ENCODE data around the gene COL1A1. TPM values are rescaled to one million over a fixed set of nuclear protein-coding genes. Genes with fewer than 3 reads are reported as not detected.

Gene COL1A1
- total RNA-seq, 1 donor from 2014 or later: 12,796 TPM

DNA sequence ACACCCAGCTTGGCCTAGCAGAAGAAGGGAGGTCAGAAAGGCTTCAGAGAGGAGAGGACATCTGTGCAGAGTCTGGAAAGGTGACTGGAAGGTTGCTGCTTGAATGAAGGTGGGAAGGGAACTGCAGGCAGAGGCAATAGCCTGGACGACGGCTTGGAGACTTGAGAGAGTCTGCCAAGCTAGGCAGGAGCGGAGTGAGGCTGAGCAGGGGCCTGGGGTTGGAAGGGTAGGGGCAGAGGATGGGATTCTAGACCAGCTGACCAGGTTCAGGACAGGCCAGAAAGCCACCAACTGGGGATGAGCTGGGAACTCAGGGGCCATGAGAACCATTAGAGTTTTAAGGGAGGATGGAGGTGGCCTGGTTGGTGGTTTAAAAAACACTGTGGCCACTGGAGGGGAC is 36.0 kb downstream of the COL1A1 start:
- TF ChIP-seq, protein P1, sequence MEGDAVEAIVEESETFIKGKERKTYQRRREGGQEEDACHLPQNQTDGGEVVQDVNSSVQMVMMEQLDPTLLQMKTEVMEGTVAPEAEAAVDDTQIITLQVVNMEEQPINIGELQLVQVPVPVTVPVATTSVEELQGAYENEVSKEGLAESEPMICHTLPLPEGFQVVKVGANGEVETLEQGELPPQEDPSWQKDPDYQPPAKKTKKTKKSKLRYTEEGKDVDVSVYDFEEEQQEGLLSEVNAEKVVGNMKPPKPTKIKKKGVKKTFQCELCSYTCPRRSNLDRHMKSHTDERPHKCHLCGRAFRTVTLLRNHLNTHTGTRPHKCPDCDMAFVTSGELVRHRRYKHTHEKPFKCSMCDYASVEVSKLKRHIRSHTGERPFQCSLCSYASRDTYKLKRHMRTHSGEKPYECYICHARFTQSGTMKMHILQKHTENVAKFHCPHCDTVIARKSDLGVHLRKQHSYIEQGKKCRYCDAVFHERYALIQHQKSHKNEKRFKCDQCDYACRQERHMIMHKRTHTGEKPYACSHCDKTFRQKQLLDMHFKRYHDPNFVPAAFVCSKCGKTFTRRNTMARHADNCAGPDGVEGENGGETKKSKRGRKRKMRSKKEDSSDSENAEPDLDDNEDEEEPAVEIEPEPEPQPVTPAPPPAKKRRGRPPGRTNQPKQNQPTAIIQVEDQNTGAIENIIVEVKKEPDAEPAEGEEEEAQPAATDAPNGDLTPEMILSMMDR (IDR thresholded peaks at IDR 0.05; ENCODE audit: insufficient read depth, low read depth, low read length): no peak
- TF ChIP-seq EZH2 (IDR thresholded peaks at IDR 0.05; ENCODE audit: insufficient read depth, low read length): no peak
- DNase-seq (ENCODE audit: low read depth) (no peak), FAIRE-seq (no peak)
- Histone ChIP-seq H2AFZ (ENCODE audit: low read depth, low read length) (no peak overlapping the region), H3K4me2 (ENCODE audit: low read length) (no peak overlapping the region), H4K20me1 (ENCODE audit: insufficient read depth, low read length) (no peaks in the 10 kb centered on the region), H3K27ac (ENCODE audit: low read depth, low read length) (no peak overlapping the region), H3K4me3 (ENCODE audit: insufficient read depth, low read depth, low read length) (no peak overlapping the region), H3K27me3 (ENCODE audit: insufficient read depth, low read length) (no peaks in the 10 kb centered on the region), H3K79me2 (ENCODE audit: insufficient read depth, low read length) (no peaks in the 10 kb centered on the region), H3K4me1 (ENCODE audit: insufficient read depth, low read length) (peaks cover 12% of the 10 kb centered on the region), H3K9ac (ENCODE audit: low read length) (no peak overlapping the region), H3K9me3 (ENCODE audit: insufficient read depth, low read depth, low read length) (no peaks in the 10 kb centered on the region), H3K36me3 (ENCODE audit: insufficient read depth, low read length) (no peaks in the 10 kb centered on the region)
- H3K4me1 Mint-ChIP-seq (ENCODE audit: low read depth, unreplicated experiment): no peaks in the 10 kb centered on the region
- H3K36me3 Mint-ChIP-seq (ENCODE audit: low read depth, unreplicated experiment): no peaks in the 10 kb centered on the region
- H3K4me3 Mint-ChIP-seq (ENCODE audit: unreplicated experiment): peak overlapping the region; percentile 60
- H3K27me3 Mint-ChIP-seq (ENCODE audit: low read depth, unreplicated experiment): peaks cover 7% of the 10 kb centered on the region
- no peak overlapping the region for H3K27ac Mint-ChIP-seq (ENCODE audit: unreplicated experiment)
- peaks cover 3% of the 10 kb centered on the region for H3K9me3 Mint-ChIP-seq (ENCODE audit: unreplicated experiment)

DNA sequence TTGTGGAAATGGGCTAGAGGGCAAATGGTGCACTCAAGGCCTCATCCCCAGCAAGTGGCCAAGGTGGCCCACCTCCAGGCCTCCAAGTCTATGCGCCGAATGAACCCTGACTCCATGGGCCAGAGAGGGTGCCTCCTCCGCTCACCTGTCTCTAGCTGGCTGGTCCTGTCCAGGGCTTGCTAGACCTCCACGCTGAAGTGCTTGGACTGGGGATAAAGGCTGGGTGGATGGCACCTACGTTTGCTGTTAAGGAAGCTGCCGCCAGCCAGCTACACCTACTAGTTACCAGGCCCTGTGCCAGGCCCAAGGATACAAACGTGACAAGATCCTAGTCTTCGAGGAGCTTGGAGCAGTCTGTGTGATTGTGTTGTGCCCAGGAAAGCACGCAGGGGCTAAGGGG is 36.4 kb downstream of the COL1A1 start:
- TF ChIP-seq EZH2 (IDR thresholded peaks at IDR 0.05; ENCODE audit: insufficient read depth, low read length): no peak
- TF ChIP-seq, protein P1 (IDR thresholded peaks at IDR 0.05; ENCODE audit: insufficient read depth, low read depth, low read length): no peak

DNA sequence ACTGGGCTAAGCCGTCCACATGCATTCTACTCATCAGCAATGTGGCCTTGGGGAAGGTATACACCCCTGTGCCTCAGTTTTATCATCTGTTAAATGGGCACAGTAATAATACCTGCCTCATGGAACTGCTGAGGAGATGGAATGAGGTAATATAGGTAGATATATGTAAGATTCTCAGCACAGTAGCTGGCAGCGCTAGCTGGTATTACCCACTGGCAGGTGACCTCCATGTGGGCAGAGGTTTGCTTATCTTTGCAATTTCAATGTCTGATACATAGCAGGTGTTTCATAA is 36.8 kb downstream of the COL1A1 start:
- H3K4me1 Mint-ChIP-seq (ENCODE audit: low read depth, unreplicated experiment): no peaks in the 10 kb centered on the region
- no peak for TF ChIP-seq EZH2 (IDR thresholded peaks at IDR 0.05; ENCODE audit: insufficient read depth, low read length)
- TF ChIP-seq, protein P1 (IDR thresholded peaks at IDR 0.05; ENCODE audit: insufficient read depth, low read depth, low read length): no peak
- no peak overlapping the region for H3K4me3 Mint-ChIP-seq (ENCODE audit: unreplicated experiment)

More for the DNA sequence above, 36.4 kb downstream of the COL1A1 start:
- Histone ChIP-seq H3K4me2 (ENCODE audit: low read length) (no peak overlapping the region), H4K20me1 (ENCODE audit: insufficient read depth, low read length) (no peaks in the 10 kb centered on the region), H3K27ac (ENCODE audit: low read depth, low read length) (no peak overlapping the region), H3K27me3 (ENCODE audit: insufficient read depth, low read length) (no peaks in the 10 kb centered on the region), H3K36me3 (ENCODE audit: insufficient read depth, low read length) (no peaks in the 10 kb centered on the region), H3K79me2 (ENCODE audit: insufficient read depth, low read length) (no peaks in the 10 kb centered on the region), H2AFZ (ENCODE audit: low read depth, low read length) (no peak overlapping the region), H3K9ac (ENCODE audit: low read length) (no peak overlapping the region), H3K4me1 (ENCODE audit: insufficient read depth, low read length) (peaks cover 12% of the 10 kb centered on the region), H3K9me3 (ENCODE audit: insufficient read depth, low read depth, low read length) (no peaks in the 10 kb centered on the region), H3K4me3 (ENCODE audit: insufficient read depth, low read depth, low read length) (no peak overlapping the region)
- DNase-seq (ENCODE audit: low read depth) (no peak), FAIRE-seq (no peak)
- H3K9me3 Mint-ChIP-seq (ENCODE audit: unreplicated experiment): peaks cover 3% of the 10 kb centered on the region
- no peak overlapping the region for H3K27ac Mint-ChIP-seq (ENCODE audit: unreplicated experiment)
- H3K27me3 Mint-ChIP-seq (ENCODE audit: low read depth, unreplicated experiment): peaks cover 7% of the 10 kb centered on the region
- H3K36me3 Mint-ChIP-seq (ENCODE audit: low read depth, unreplicated experiment): no peaks in the 10 kb centered on the region
- no peaks in the 10 kb centered on the region for H3K4me1 Mint-ChIP-seq (ENCODE audit: low read depth, unreplicated experiment)
- H3K4me3 Mint-ChIP-seq (ENCODE audit: unreplicated experiment): peak overlapping the region; percentile 60

More for the DNA sequence above, 36.8 kb downstream of the COL1A1 start:
- Histone ChIP-seq H2AFZ (ENCODE audit: low read depth, low read length) (no peak overlapping the region), H3K9ac (ENCODE audit: low read length) (no peak overlapping the region), H3K27ac (ENCODE audit: low read depth, low read length) (no peak overlapping the region), H3K9me3 (ENCODE audit: insufficient read depth, low read depth, low read length) (no peaks in the 10 kb centered on the region), H3K4me1 (ENCODE audit: insufficient read depth, low read length) (peaks cover 12% of the 10 kb centered on the region), H3K4me3 (ENCODE audit: insufficient read depth, low read depth, low read length) (no peak overlapping the region), H3K36me3 (ENCODE audit: insufficient read depth, low read length) (no peaks in the 10 kb centered on the region), H3K79me2 (ENCODE audit: insufficient read depth, low read length) (no peaks in the 10 kb centered on the region), H4K20me1 (ENCODE audit: insufficient read depth, low read length) (no peaks in the 10 kb centered on the region), H3K4me2 (ENCODE audit: low read length) (no peak overlapping the region), H3K27me3 (ENCODE audit: insufficient read depth, low read length) (no peaks in the 10 kb centered on the region)
- DNase-seq (ENCODE audit: low read depth): no peak
- no peaks in the 10 kb centered on the region for H3K36me3 Mint-ChIP-seq (ENCODE audit: low read depth, unreplicated experiment)
- peaks cover 3% of the 10 kb centered on the region for H3K9me3 Mint-ChIP-seq (ENCODE audit: unreplicated experiment)
- H3K27ac Mint-ChIP-seq (ENCODE audit: unreplicated experiment): no peak overlapping the region
- FAIRE-seq: no peak
- H3K27me3 Mint-ChIP-seq (ENCODE audit: low read depth, unreplicated experiment): peaks cover 7% of the 10 kb centered on the region
